H9 (cell line): ENCODE results near the gene PAX3. TPM values are rescaled to one million over a fixed set of nuclear protein-coding genes. Genes with fewer than 3 reads are reported as not detected.
A peak's percentile ranks its signal among the peaks of the same experiment; 100 is the strongest.

ENCODE experiments used
- DNase-seq: peaks from one replicate; pipeline ENCODE4 v3.0.0-alpha.2; 2017
- H2AFZ ChIP-seq: one replicate; pipeline ENCODE4 v1.6.1; 2013; ENCODE audit warnings: mild to moderate bottlenecking, low read length, control low read depth, moderate library complexity
- H2AK5ac ChIP-seq: 2 replicates; pipeline ENCODE4 v1.6.1; 2013; ENCODE audit warnings: low read length, control low read depth, mixed read lengths; ENCODE audit not compliant: insufficient read length
- H2BK120ac ChIP-seq: one replicate; pipeline ENCODE4 v1.6.1; 2013; ENCODE audit warnings: low read depth, mild to moderate bottlenecking, low read length, control low read depth, inconsistent platforms; ENCODE audit not compliant: poor library complexity, severe bottlenecking
- H2BK12ac ChIP-seq: 2 replicates; pipeline ENCODE4 v1.6.1; 2013; ENCODE audit warnings: low read length, control low read depth, mixed read lengths, low read depth; ENCODE audit not compliant: insufficient read length
- H2BK15ac ChIP-seq: 2 replicates; pipeline ENCODE4 v1.6.1; 2013; ENCODE audit warnings: low read depth, low read length, control low read depth
- H2BK20ac ChIP-seq: one replicate; pipeline ENCODE4 v1.6.1; 2013; ENCODE audit warnings: low read depth, mild to moderate bottlenecking, low read length, control low read depth, inconsistent platforms; ENCODE audit not compliant: poor library complexity, severe bottlenecking
- H2BK5ac ChIP-seq: 2 replicates; pipeline ENCODE4 v1.6.1; 2013; ENCODE audit warnings: low read length, control low read depth, mixed read lengths; ENCODE audit not compliant: insufficient read length
- H3K14ac ChIP-seq: 2 replicates; pipeline ENCODE4 v1.6.1; 2013; ENCODE audit warnings: low read length, control low read depth; ENCODE audit not compliant: insufficient read depth
- H3K18ac ChIP-seq: 2 replicates; pipeline ENCODE4 v1.6.1; 2013; ENCODE audit warnings: low read depth, mild to moderate bottlenecking, mixed read lengths, low read length, control low read depth; ENCODE audit not compliant: insufficient read length
- H3K23ac ChIP-seq: 2 replicates; pipeline ENCODE4 v1.6.1; 2013; ENCODE audit warnings: low read length, control low read depth, mixed read lengths, low read depth; ENCODE audit not compliant: insufficient read length
- H3K23me2 ChIP-seq: 2 replicates; pipeline ENCODE4 v1.6.1; 2013; ENCODE audit warnings: low read depth, mild to moderate bottlenecking, mixed read lengths, low read length, control low read depth; ENCODE audit not compliant: insufficient read length, poor library complexity, severe bottlenecking
- H3K27ac ChIP-seq: 2 replicates; pipeline ENCODE4 v1.5.1; 2013; ENCODE audit warnings: low read length, control low read depth, mixed read lengths, low read depth; ENCODE audit not compliant: insufficient read length
- H3K27me3 ChIP-seq: 2 replicates; pipeline ENCODE4 v1.6.1; 2013; ENCODE audit warnings: low read length, control low read depth, inconsistent platforms; ENCODE audit not compliant: insufficient read depth
- H3K4ac ChIP-seq: 2 replicates; pipeline ENCODE4 v1.6.1; 2013; ENCODE audit warnings: low read depth, mild to moderate bottlenecking, control low read depth, inconsistent platforms, low read length, moderate library complexity
- H3K4me1 ChIP-seq: 2 replicates; pipeline ENCODE4 v1.6.1; 2013; ENCODE audit warnings: low read length, control low read depth, inconsistent platforms; ENCODE audit not compliant: insufficient read depth
- H3K4me2 ChIP-seq: 2 replicates; pipeline ENCODE4 v1.6.1; 2013; ENCODE audit warnings: low read length, control low read depth, mixed read lengths; ENCODE audit not compliant: insufficient read length, insufficient read depth
- H3K56ac ChIP-seq: 2 replicates; pipeline ENCODE4 v1.6.1; 2013; ENCODE audit warnings: low read depth, mild to moderate bottlenecking, mixed read lengths, low read length, control low read depth; ENCODE audit not compliant: insufficient read length
- H3K79me1 ChIP-seq: 2 replicates; pipeline ENCODE4 v1.6.1; 2013; ENCODE audit warnings: low read depth, mild to moderate bottlenecking, moderate library complexity, low read length, control low read depth, inconsistent platforms; ENCODE audit not compliant: insufficient read depth, poor library complexity, severe bottlenecking
- H3K79me2 ChIP-seq: 2 replicates; pipeline ENCODE4 v1.6.1; 2013; ENCODE audit warnings: low read length, control low read depth, inconsistent platforms; ENCODE audit not compliant: insufficient read depth
- H3K9ac ChIP-seq: 2 replicates; pipeline ENCODE4 v1.6.1; 2013; ENCODE audit warnings: low read length, control low read depth, mixed read lengths; ENCODE audit not compliant: insufficient read length; ENCODE audit errors: extremely low read depth
- H3K9me3 ChIP-seq: one replicate; pipeline ENCODE4 v1.6.1; 2013; ENCODE audit warnings: low read depth, low read length, inconsistent platforms; ENCODE audit not compliant: control insufficient read depth
- H3T11ph ChIP-seq: one replicate; pipeline ENCODE4 v1.6.1; 2013; ENCODE audit warnings: mild to moderate bottlenecking, low read length, control low read depth, inconsistent platforms
- H4K20me1 ChIP-seq: one replicate; pipeline ENCODE4 v1.6.1; 2013; ENCODE audit not compliant: control insufficient read depth, insufficient read length, insufficient read depth
- H4K5ac ChIP-seq: 2 replicates; pipeline ENCODE4 v1.6.1; 2013; ENCODE audit warnings: low read depth, mild to moderate bottlenecking, mixed read lengths, low read length, control low read depth; ENCODE audit not compliant: insufficient read length
- H4K8ac ChIP-seq: replicated peaks from 2 replicates; pipeline ENCODE4 v1.6.1; 2013; ENCODE audit warnings: low read length, control low read depth, mixed read lengths, low read depth; ENCODE audit not compliant: insufficient read length
- H4K91ac ChIP-seq: 2 replicates; pipeline ENCODE4 v1.6.1; 2013; ENCODE audit warnings: low read depth, mild to moderate bottlenecking, moderate library complexity, mixed read lengths, low read length, control low read depth; ENCODE audit not compliant: insufficient read length
- H3K27ac Mint-ChIP-seq, 3 experiments: 2 replicates in 2 of 3; 3 replicates in 1 of 3; pipeline ENCODE4 v1.8.0; 2020 to 2021; ENCODE audit warnings: mixed read lengths in 3 of 3, mild to moderate bottlenecking in 1 of 3, moderate library complexity in 1 of 3
- H3K27me3 Mint-ChIP-seq: 2 replicates; pipeline ENCODE4 v1.8.0; 2021; ENCODE audit warnings: low read depth, mild to moderate bottlenecking, moderate library complexity, mixed read lengths
- H3K36me3 Mint-ChIP-seq, 3 experiments: 2 replicates in 2 of 3; 3 replicates in 1 of 3; pipeline ENCODE4 v1.8.0; 2020 to 2021; ENCODE audit warnings: low read depth in 3 of 3, mixed read lengths in 3 of 3; ENCODE audit not compliant: insufficient read depth in 1 of 3
- H3K4me1 Mint-ChIP-seq, 2 experiments: 2 replicates each; pipeline ENCODE4 v1.8.0; 2020; ENCODE audit warnings: mixed read lengths in 2 of 2
- H3K4me3 Mint-ChIP-seq, 2 experiments: 2 replicates in 1 of 2; 3 replicates in 1 of 2; pipeline ENCODE4 v1.8.0; 2020 to 2021; ENCODE audit warnings: mild to moderate bottlenecking in 2 of 2, mixed read lengths in 2 of 2, moderate library complexity in 1 of 2
- H3K9me3 Mint-ChIP-seq, 2 experiments: 2 replicates in 1 of 2; 3 replicates in 1 of 2; pipeline ENCODE4 v1.8.0; 2020; ENCODE audit warnings: mild to moderate bottlenecking in 2 of 2, mixed read lengths in 2 of 2, moderate library complexity in 1 of 2
- CTCF ChIP-seq: fragments of 200-600 bp; sonication (generic); conservative IDR thresholded peaks from 3 replicates; pipeline ENCODE4 v1.8.0; 2021; ENCODE audit warnings: antibody characterized with exemption, mild to moderate bottlenecking
- WGBS: extraction: QIAGEN DNeasy Blood & Tissue Kit; methylation state at CpG from one replicate; pipeline ENCODE4 v1.1.7; 2013; ENCODE audit warnings: missing lambda C conversion rate, low lambda C conversion rate, mixed read lengths; ENCODE audit not compliant: insufficient read length; ENCODE audit errors: extremely low coverage; 5-methylcytosine and 5-hydroxymethylcytosine counted together
- total RNA-seq: library from RNA; stranded (reverse); gene quantifications from 2 replicates; pipeline ENCODE4 v1.2.1, GENCODE V29; 2021

The PAX3 gene
- total RNA-seq, 1 experiment from 2014 or later, result not detected

- no peak overlapping the region for H4K5ac ChIP-seq
- peaks cover 24 to 59% of the 10 kb centered on the region in 2 experiments for H3K4me1 Mint-ChIP-seq
- H3K4me2 ChIP-seq, result no peak overlapping the region
- H3K27ac ChIP-seq, result no peak overlapping the region
- no peak overlapping the region for H3K18ac ChIP-seq
- H3K9me3 Mint-ChIP-seq, result peaks cover 4 to 33% of the 10 kb centered on the region in 2 experiments
- H3K27ac Mint-ChIP-seq, result no peak overlapping the region
- H3K9ac ChIP-seq, result no peak overlapping the region
- H3K23me2 ChIP-seq, result peaks cover 9% of the 10 kb centered on the region
- no peak overlapping the region for H2BK120ac ChIP-seq
- no peak overlapping the region for H2BK12ac ChIP-seq
- peaks cover 100% of the 10 kb centered on the region for H3K27me3 Mint-ChIP-seq
- no peak overlapping the region for H4K8ac ChIP-seq
- H2AK5ac ChIP-seq, result no peak overlapping the region
- no peaks in the 10 kb centered on the region; the same call in 1 of the 2 replicates for H3K4me1 ChIP-seq
- no peak overlapping the region for H3K56ac ChIP-seq
- H3K79me2 ChIP-seq, result no peaks in the 10 kb centered on the region
- peaks cover 100% of the 10 kb centered on the region for H3K27me3 ChIP-seq
- no peak overlapping the region for H3K4me3 Mint-ChIP-seq
- H3K4ac ChIP-seq, result no peak overlapping the region
- no peak overlapping the region for H3K14ac ChIP-seq
- H3K79me1 ChIP-seq, result no peaks in the 10 kb centered on the region
- H2AFZ ChIP-seq, result no peak overlapping the region
- no CpG with 5 or more reads among the region's 11 CpGs for WGBS
- H2BK5ac ChIP-seq, result no peak overlapping the region
- H4K91ac ChIP-seq, result no peak overlapping the region
- no peak overlapping the region for H3T11ph ChIP-seq
- no peak for TF ChIP-seq CTCF
- no peaks in the 10 kb centered on the region; a peak in 1 of 7 replicates for H3K36me3 Mint-ChIP-seq
- no peak overlapping the region for H3K23ac ChIP-seq
- peak; percentile 40 for DNase-seq
- H4K20me1 ChIP-seq, result no peaks in the 10 kb centered on the region
- H3K9me3 ChIP-seq, result no peaks in the 10 kb centered on the region
- H2BK15ac ChIP-seq, result no peak overlapping the region
- no peak overlapping the region for H2BK20ac ChIP-seq
Observed at GRCh38 chr2:222307978-222308730, 9.4 kb upstream of the PAX3 start.
